Heart right ventricle (tissue), 16 donors: Measurements from ENCODE around the gene TMBIM6. TPM values are rescaled to one million over a fixed set of nuclear protein-coding genes. Genes with fewer than 3 reads are reported as not detected.

Experiments
- ATAC-seq, 8 donors: fragments of 200-7000 bp; cut with Tn5 transposase; one replicate each; pipeline ENCODE4 v1.9.1; 2020; ENCODE audit warnings: mild to moderate bottlenecking in 8 of 8, moderate library complexity in 8 of 8, moderate number of reproducible peaks in 1 of 8
- DNase-seq, 2 donors: peaks; one replicate each; pipeline ENCODE4 v3.0.0-alpha.2; 2020
- H3K27ac ChIP-seq, 10 donors: fragments of 200-600 bp; sonication (generic) in 2 of 10; one replicate each; pipeline versions ENCODE4 v1.5.0 to v1.8.0; 2020 to 2022; ENCODE audit warnings: mild to moderate bottlenecking in 3 of 10
- H3K27me3 ChIP-seq, 7 donors: fragments of 200-600 bp; one replicate each; pipeline ENCODE4 v1.8.0; 2021 to 2022; ENCODE audit warnings: mild to moderate bottlenecking in 2 of 7
- H3K36me3 ChIP-seq, 9 donors: fragments of 200-600 bp; sonication (generic) in 1 of 9; one replicate each; pipeline versions ENCODE4 v1.5.0 to v1.8.0; 2020 to 2022; ENCODE audit warnings: mild to moderate bottlenecking in 2 of 9
- H3K4me1 ChIP-seq, 9 donors: fragments of 200-600 bp; sonication (generic) in 1 of 9; one replicate each; pipeline versions ENCODE4 v1.5.0 to v1.8.0; 2020 to 2022; ENCODE audit warnings: mild to moderate bottlenecking in 4 of 9
- H3K4me3 ChIP-seq, 10 donors: fragments of 200-600 bp; sonication (generic) in 2 of 10; one replicate each; pipeline versions ENCODE4 v1.5.0 to v1.8.0; 2020 to 2022; ENCODE audit warnings: mild to moderate bottlenecking in 7 of 10, moderate library complexity in 2 of 10
- H3K9me3 ChIP-seq, 11 donors: fragments of 200-600 bp in 10 of 11; sonication (generic) in 2 of 11; one replicate each; pipeline versions ENCODE4 v1.5.0 to v1.8.0; 2013 to 2022; ENCODE audit warnings: mild to moderate bottlenecking in 2 of 11, control low read depth in 1 of 11, moderate library complexity in 1 of 11
- CTCF ChIP-seq, 9 donors: fragments of 200-600 bp; sonication (generic) in 2 of 9; IDR thresholded peaks; one replicate each; pipeline versions ENCODE4 v1.5.0 to v1.8.0; 2021 to 2022; ENCODE audit warnings: antibody characterized with exemption in 9 of 9, mild to moderate bottlenecking in 5 of 9, moderate library complexity in 1 of 9
- WGBS, 2 donors: extraction: QIAGEN DNeasy Blood & Tissue Kit; methylation state at CpG; one replicate each; pipeline ENCODE4 v1.1.7; 2013; ENCODE audit warnings: inconsistent platforms in 1 of 2; 5-methylcytosine and 5-hydroxymethylcytosine counted together
- intact Hi-C, 10 donors: fragments of 100-400 bp; cut with DNase I; formaldehyde crosslinking; loops; one replicate each; pipeline versions ENCODE4 v1.11.1 to v1.14.2; 2022
- long read RNA-seq, 3 donors: library from polyadenylated mRNA; unstranded; transcript quantifications; one replicate each; pipeline ENCODE4 v2.0.0, GENCODE V29; 2020 to 2021
- polyA plus RNA-seq, 2 donors: library from polyadenylated mRNA; stranded (reverse); fragments of 200-250 nt; gene quantifications; one replicate each; pipeline ENCODE4 v1.2.3, GENCODE V29; 2013
- total RNA-seq, 10 donors: library from RNA; stranded (reverse); fragmentation: NEBNext Ultra II Directional in 3 of 10; extraction: Animal tissue kit (Norgen Biotek cat#: 25700) in 3 of 10; gene quantifications; one replicate each; pipeline versions ENCODE4 v1.2.1 to v1.2.4, GENCODE V29; 2021 to 2023
- donor health status: Arrhythmogenic right ventricular cardiomyopathy.
- donor health status: ischemic (EF 13 %, LVEDD 7.1; RV severe dilation, severe dysfunction).
- donor health status: healthy with polysubstance abuse.
- donor health status: DM: no; HTN: yes; CAD: no.
- donor health status: DM: no; HTN: no; CAD: no.
- donor health status: ischemic (EF 25% LVEDD 6.9; RV normal size, moderate dysfunction).
- donor health status: ischemic (EF 25% LVEDD 5.7; RV mildly dilated, moderate dysfunction).
- donor health status: healthy.
- donor health status: DM: yes; HTN: yes; CAD: no.
- donor health status: Ischemic cardiomyopathy.
- donor health status: ischemic (EF 35%, LVEDD 5.7; RV mildly dilated, moderate dysfunction).
- donor health status: nonischemic (EF 11% LVEDD 7.7; RV severe dilation, severe dysfunction).
- donor health status: DM: yes; HTN: yes; CAD: no.
- donor health status: PGD.
- donor health status: ischemic (EF 29% LVEDD 5.4; RV normal size, mild dysfunction).
- donor health status: nonischemic (EF 23%, LVEDD 6.1; RV moderate dilation, normal function).

The TMBIM6 gene
- total RNA-seq (100 to 1,000 TPM; 174 to 322 (median 202) TPM), polyA plus RNA-seq (100 to 1,000 TPM; 110 to 260 TPM)
- long read RNA-seq, donor 1, transcript TMBIM6-202 (9 exons, 2,598 nt): minor isoform, 24 of 141 reads
- long read RNA-seq, donor 1, transcript TMBIM6-201 (10 exons, 2,836 nt): major isoform, 85 of 141 reads
- long read RNA-seq, donor 1, partial matches to known transcripts: 11 of 141 reads
- long read RNA-seq, donor 1, other reads (novel, unspliced or antisense): 21 of 141 reads
- long read RNA-seq, donor 2, transcript TMBIM6-202 (9 exons, 2,598 nt): minor isoform, 33 of 147 reads
- long read RNA-seq, donor 2, transcript TMBIM6-201 (10 exons, 2,836 nt): major isoform, 73 of 147 reads
- long read RNA-seq, donor 2, partial matches to known transcripts: 7 of 147 reads
- long read RNA-seq, donor 2, other reads (novel, unspliced or antisense): 32 of 147 reads
- long read RNA-seq, donor 3, transcript TMBIM6-209 (8 exons, 2,494 nt): minor isoform, 6 of 267 reads
- long read RNA-seq, donor 3, transcript TMBIM6-219 (3 exons, 484 nt): minor isoform, 6 of 267 reads
- long read RNA-seq, donor 3, transcript TMBIM6-201 (10 exons, 2,836 nt): minor isoform, 98 of 267 reads
- long read RNA-seq, donor 3, transcript TMBIM6-202 (9 exons, 2,598 nt): major isoform, 102 of 267 reads
- long read RNA-seq, donor 3, partial matches to known transcripts: 48 of 267 reads
- long read RNA-seq, donor 3, other reads (novel, unspliced or antisense): 4 of 267 reads

- WGBS, 2 donors: 4% methylated on average over 50 of the region's 50 CpGs
- TF ChIP-seq CTCF (IDR thresholded peaks at IDR 0.05): peak; percentile 91 to 100 (median 98)
- intact Hi-C loops: loop anchor here in 1 of 10 donors (2.0 to 5.0 kb wide), 2 partner anchors 22 to 36 kb away; no protein-coding TSS in a partner anchor
These were observed at the start of gene TMBIM6 for GRCh38 chr12:49740930-49741881. TSS of gene TMBIM6 (plus strand) at chr12:49741557. CDS start at chr12:49752494, 10,937 bp downstream.

GRCh38 chr12:49692851-49693250 lies 48.5 kb upstream of the TMBIM6 start:
- DNase-seq: no peak
- no peak for TF ChIP-seq CTCF (IDR thresholded peaks at IDR 0.05)
- no peak for ATAC-seq
- Histone ChIP-seq H3K9me3 (no peaks in the 10 kb centered on the region), H3K36me3 (no peaks in the 10 kb centered on the region), H3K27ac (no peak overlapping the region), H3K27me3 (no peaks in the 10 kb centered on the region), H3K4me3 (no peak overlapping the region), H3K4me1 (peaks cover 6 to 90% (median 46%) of the 10 kb centered on the region in 9 donors)
- WGBS, 2 donors: 53 to 59% methylated on average over 3 of the region's 3 CpGs
- intact Hi-C loops: no loop called here

More at GRCh38 chr12:49740930-49741881, at the start of gene TMBIM6:
- H3K4me3 ChIP-seq: peak within 1 kb of the TSS; percentile 61 to 92 (median 69)
- ATAC-seq (peak; percentile 97 to 98 (median 98)), DNase-seq (peak; percentile 98 to 99)
- peak within 1 kb of the TSS; percentile 90 to 99 (median 94) for H3K27ac ChIP-seq
- no peaks in the 10 kb centered on the region for H3K27me3 ChIP-seq
- peaks cover 0 to 21% (median 0%) of the 10 kb centered on the region in 9 donors for H3K36me3 ChIP-seq
- H3K9me3 ChIP-seq: no peaks in the 10 kb centered on the region
- peaks cover 10 to 45% (median 41%) of the 10 kb centered on the region in 9 donors for H3K4me1 ChIP-seq

- H3K36me3 ChIP-seq: no peaks in the 10 kb centered on the region
- H3K9me3 ChIP-seq: no peaks in the 10 kb centered on the region
- no peak for TF ChIP-seq CTCF (IDR thresholded peaks at IDR 0.05)
- 92 to 93% methylated on average over 8 of the region's 8 CpGs for whole genome bisulfite sequencing, 2 donors
- no peak for ATAC-seq
- no peaks in the 10 kb centered on the region for H3K27me3 ChIP-seq
- intact Hi-C loops: no loop called here
- no peak for DNase-seq
- peaks cover 17 to 90% (median 56%) of the 10 kb centered on the region in 9 donors for H3K4me1 ChIP-seq
- no peak overlapping the region for H3K27ac ChIP-seq
- H3K4me3 ChIP-seq: no peak overlapping the region
These were observed 47.4 kb upstream of the TMBIM6 start for GRCh38 chr12:49693931-49694444.
